Measurements from ENCODE around the gene DNAH17. TPM values are rescaled to one million over a fixed set of nuclear protein-coding genes. Genes with fewer than 3 reads are reported as not detected.

DNAH17 gene
- polyA plus RNA-seq, 1 of the 3 experiments (the other 2 are of a cell fraction), result not detected

GRCh38 chr17:78399693-78400144 lies 177.5 kb downstream of the DNAH17 start:
- Histone ChIP-seq H2AFZ (ENCODE audit: low read depth) (no peak overlapping the region), H3K4me3 (ENCODE audit: low read depth in 2 of 2, low read length in 1 of 2) (no peak overlapping the region), H3K9me2 (no peaks in the 10 kb centered on the region), H3K9me3 (no peaks in the 10 kb centered on the region), H3K27ac (ENCODE audit: low read depth in 2 of 2, low read length in 1 of 2) (no peak overlapping the region), H3K27me3 (ENCODE audit: insufficient read depth) (no peaks in the 10 kb centered on the region), H3K79me2 (ENCODE audit: insufficient read depth) (peaks cover 57% of the 10 kb centered on the region), H3K4me1 (ENCODE audit: control insufficient read depth in 1 of 2, insufficient read depth in 2 of 2, low read depth in 1 of 2, low read length in 1 of 2) (peaks cover 0 to 3% of the 10 kb centered on the region in 2 experiments; a peak in 1 of 4 replicates), H3F3A (replicated peaks; ENCODE audit: insufficient read depth) (no peaks in the 10 kb centered on the region), H4K20me1 (ENCODE audit: insufficient read depth) (peaks cover 30% of the 10 kb centered on the region), H3K36me3 (replicated peaks in 1 of 2; ENCODE audit: control insufficient read depth in 1 of 2, insufficient read depth in 2 of 2, low read length in 1 of 2) (peaks cover 59 to 80% of the 10 kb centered on the region in 2 experiments), H3K9ac (no peak overlapping the region), H3K4me2 (no peak overlapping the region)
- DNase-seq, result no peak
- TF ChIP-seq RFX5 (IDR thresholded peaks at IDR 0.05; ENCODE audit: low read length), result no peak
- TF ChIP-seq MXI1 (IDR thresholded peaks at IDR 0.05; ENCODE audit: low read depth, low read length), result no peak
- no peak for TF ChIP-seq ZBTB33 (IDR thresholded peaks at IDR 0.05; ENCODE audit: borderline replicate concordance, low read depth)
- no peak for TF ChIP-seq USF2 (IDR thresholded peaks at IDR 0.05; ENCODE audit: borderline replicate concordance, low read depth, low read length)
- TF ChIP-seq SIN3A (IDR thresholded peaks at IDR 0.05; ENCODE audit: borderline replicate concordance, low read depth, low read length), result no peak
- TF ChIP-seq JUND (IDR thresholded peaks at IDR 0.05), result no peak
- no peak for TF ChIP-seq EZH2phosphoT487 (IDR thresholded peaks at IDR 0.05; ENCODE audit: borderline replicate concordance, low read depth)
- TF ChIP-seq FOXM1 (IDR thresholded peaks at IDR 0.05; ENCODE audit: low read depth), result no peak
- no peak for TF ChIP-seq TEAD4 (IDR thresholded peaks at IDR 0.05; ENCODE audit: borderline replicate concordance, insufficient read depth)
- no peak for TF ChIP-seq RXRA (IDR thresholded peaks at IDR 0.05; ENCODE audit: borderline replicate concordance, low read depth)
- 81% methylated on average over 6 of the region's 6 CpGs for WGBS (ENCODE audit: low lambda C conversion rate)
- POLR2A ChIA-PET, result no interaction called here
- CTCF ChIA-PET, result interaction anchor here (1.3 kb wide), 1 partner anchor 15 kb away, joined by 4 read pairs; no protein-coding TSS in a partner anchor

- H3K4me2 ChIP-seq, result no peak overlapping the region
- no peak overlapping the region for H3K4me3 ChIP-seq (ENCODE audit: low read depth in 2 of 2, low read length in 1 of 2)
- ChIA-PET CTCF (interaction anchor here (1.0 to 2.2 kb wide), 3 partner anchors 23 to 148 kb away, joined by 5 to 7 read pairs (median 6); no protein-coding TSS in a partner anchor), POLR2A (no interaction called here)
- WGBS (ENCODE audit: low lambda C conversion rate), result 87% methylated on average over 27 of the region's 28 CpGs
- no peak overlapping the region for H3K9ac ChIP-seq
- H3K9me3 ChIP-seq, result no peaks in the 10 kb centered on the region
- no peaks in the 10 kb centered on the region for H3K27me3 ChIP-seq (ENCODE audit: insufficient read depth)
- no peak for DNase-seq
- no peak overlapping the region for H2AFZ ChIP-seq (ENCODE audit: low read depth)
- H4K20me1 ChIP-seq (ENCODE audit: insufficient read depth), result peaks cover 36% of the 10 kb centered on the region
- H3K79me2 ChIP-seq (ENCODE audit: insufficient read depth), result peaks cover 57% of the 10 kb centered on the region
- no peaks in the 10 kb centered on the region for H3F3A ChIP-seq (replicated peaks; ENCODE audit: insufficient read depth)
- peaks cover 0 to 3% of the 10 kb centered on the region in 2 experiments; a peak in 1 of 4 replicates for H3K4me1 ChIP-seq (ENCODE audit: control insufficient read depth in 1 of 2, insufficient read depth in 2 of 2, low read depth in 1 of 2, low read length in 1 of 2)
- H3K9me2 ChIP-seq, result no peaks in the 10 kb centered on the region
- no peak overlapping the region for H3K27ac ChIP-seq (ENCODE audit: low read depth in 2 of 2, low read length in 1 of 2)
- no peak for TF ChIP-seq TAF1 (IDR thresholded peaks at IDR 0.05; ENCODE audit: borderline replicate concordance, low read depth, low read length)
- TF ChIP-seq EP300 (IDR thresholded peaks at IDR 0.05; ENCODE audit: borderline replicate concordance in 1 of 2, low read depth in 1 of 2, low read length in 1 of 2), result no peak
- no peak for TF ChIP-seq PBX3 (IDR thresholded peaks at IDR 0.05)
- no peak for TF ChIP-seq IRF3 (IDR thresholded peaks at IDR 0.05; ENCODE audit: low read depth, low read length)
- TF ChIP-seq CTCF (IDR thresholded peaks at IDR 0.05), result no peak
- H3K36me3 ChIP-seq (replicated peaks in 1 of 2; ENCODE audit: control insufficient read depth in 1 of 2, insufficient read depth in 2 of 2, low read length in 1 of 2), result peaks cover 56 to 78% of the 10 kb centered on the region in 2 experiments
These were observed 178.0 kb downstream of the DNAH17 start for GRCh38 chr17:78399028-78399692.

Data from SK-N-SH (cell line).